H1 (cell line): ENCODE data around the gene IL17RD. TPM values are rescaled to one million over a fixed set of nuclear protein-coding genes. Genes with fewer than 3 reads are reported as not detected.

Source experiments
- BRCA1 ChIP-seq: IDR thresholded peaks from 2 replicates; pipeline ENCODE4 v1.6.1; 2012; ENCODE audit warnings: low read depth, low read length, improper control_type of control experiment
- CBX8 ChIP-seq: fragments of 300-800, 300-1000 bp; sonication (generic); IDR thresholded peaks from 2 replicates; pipeline ENCODE4 v1.7.1; 2016; ENCODE audit warnings: low read depth, low read length, borderline replicate concordance
- CEBPB ChIP-seq: IDR thresholded peaks from 2 replicates; pipeline ENCODE4 v1.6.1; 2012; ENCODE audit warnings: low read depth, low read length
- CTBP2 ChIP-seq: IDR thresholded peaks from 2 replicates; pipeline ENCODE4 v1.7.0; 2011; ENCODE audit warnings: borderline replicate concordance, mild to moderate bottlenecking, moderate library complexity, mixed read lengths, low read length; ENCODE audit not compliant: insufficient read depth, insufficient read length
- HDAC2 ChIP-seq, 2 experiments: fragments of 300-600 bp in 1 of 2; sonication (generic) in 1 of 2; IDR thresholded peaks; 2 replicates each; pipeline ENCODE4 v1.6.1; 2011 to 2012; ENCODE audit warnings: low read depth in 2 of 2, low read length in 2 of 2, mild to moderate bottlenecking in 2 of 2, moderate library complexity in 2 of 2, borderline replicate concordance in 1 of 2, inconsistent platforms in 1 of 2
- NANOG ChIP-seq: IDR thresholded peaks from 2 replicates; pipeline ENCODE4 v1.6.1; 2011; ENCODE audit warnings: low read length, low read depth, mild to moderate bottlenecking, inconsistent platforms; ENCODE audit not compliant: insufficient read depth, poor library complexity, severe bottlenecking
- RAD21 ChIP-seq, 2 experiments: IDR thresholded peaks in 1 of 2; conservative IDR thresholded peaks in 1 of 2; 2 replicates each; pipeline ENCODE4 v1.6.1; 2011; ENCODE audit warnings: low read depth in 2 of 2, low read length in 2 of 2, improper control_type of control experiment in 1 of 2, inconsistent platforms in 1 of 2, mild to moderate bottlenecking in 1 of 2, moderate library complexity in 1 of 2
- SP2 ChIP-seq: IDR thresholded peaks from 2 replicates; pipeline ENCODE4 v1.6.1; 2012; ENCODE audit warnings: mild to moderate bottlenecking, low read length, inconsistent platforms
- SUZ12 ChIP-seq: fragments of 200-600 bp; sonication (generic); IDR thresholded peaks from 2 replicates; pipeline ENCODE4 v1.6.1; 2012; ENCODE audit warnings: mild to moderate bottlenecking, inconsistent platforms, low read length, moderate library complexity, mixed read lengths
- TCF12 ChIP-seq: IDR thresholded peaks from 2 replicates; pipeline ENCODE4 v1.6.1; 2011; ENCODE audit warnings: low read depth, mild to moderate bottlenecking, low read length
- YY1 ChIP-seq: IDR thresholded peaks from 2 replicates; pipeline ENCODE4 v1.6.1; 2011; ENCODE audit warnings: low read depth, mild to moderate bottlenecking, low read length
- polyA plus RNA-seq, 7 experiments: library from polyadenylated mRNA; depleted of rRNA in 3 of 7; stranded (reverse) in 5 of 7; unstranded in 2 of 7; fragments of >200 nt in 5 of 7; fragments of 200-250 nt in 2 of 7; gene quantifications; 1 replicate in 5 of 7; 2 replicates in 1 of 7; 4 replicates in 1 of 7; pipeline versions ENCODE4 v1.2.1 to v1.2.3, GENCODE V29; 2011 to 2013; ENCODE audit warnings: missing spikeins in 2 of 7, mixed read lengths in 2 of 7
- total RNA-seq: library from RNA; stranded (reverse); fragmentation: NEBNext Ultra II Directional; extraction: Animal tissue kit (Norgen Biotek cat#: 25700); gene quantifications from 2 replicates; pipeline ENCODE4 v1.2.1, GENCODE V29; 2021
- TF ChIP-seq, protein P1 (sequence below): IDR thresholded peaks from 2 replicates; pipeline ENCODE4 v1.6.1; 2011; ENCODE audit warnings: low read depth, mild to moderate bottlenecking, low read length; ENCODE audit not compliant: insufficient read depth

IL17RD gene
- total and polyA plus RNA-seq, 2 of the 8 experiments (the other 6 are each of a cell fraction or from before 2014, with no cell fraction given) = 10.9 to 48.9 TPM

DNA sequence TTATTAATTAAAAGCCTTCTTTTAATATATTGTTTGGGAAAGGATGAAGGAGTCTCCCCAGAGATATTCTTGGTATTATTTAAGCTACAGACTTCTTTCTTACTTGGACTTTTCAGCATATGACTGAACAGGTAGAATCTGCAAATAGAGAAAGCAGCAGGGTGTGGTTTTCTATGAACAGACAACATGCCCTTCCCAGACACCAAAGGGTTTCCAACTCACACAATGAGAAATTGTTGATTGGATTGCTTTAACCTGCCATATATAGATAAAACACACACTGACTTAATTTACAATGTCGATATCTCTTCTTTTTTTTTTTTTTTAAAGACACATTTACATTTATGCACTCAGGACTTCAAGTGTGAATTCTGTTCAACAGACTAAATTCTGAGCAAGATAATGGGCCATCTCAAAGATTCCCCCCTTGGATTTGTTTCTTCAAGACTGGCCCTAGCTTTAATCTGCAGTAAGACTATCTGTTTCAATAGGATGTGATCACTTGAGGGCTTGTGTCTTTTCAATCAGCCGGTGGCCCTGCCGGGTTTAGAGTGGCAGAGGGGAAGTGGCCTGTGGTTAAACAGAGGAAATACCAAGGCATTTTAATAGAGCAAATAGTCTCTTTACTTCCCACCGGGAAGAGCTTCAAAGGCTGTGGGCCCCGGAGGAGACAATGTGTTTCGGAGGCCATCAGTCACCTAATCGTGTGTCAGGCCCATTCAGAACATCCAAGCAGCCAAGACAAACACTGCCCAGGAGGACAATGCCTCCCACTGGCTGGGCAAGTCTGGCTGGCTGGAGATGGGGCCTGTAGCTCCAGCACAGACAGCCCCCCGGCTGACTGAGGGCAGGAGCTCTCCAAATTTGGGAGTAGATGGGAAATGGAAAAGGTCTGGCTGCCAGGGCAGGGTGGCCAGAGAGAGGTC lies 6.1 kb downstream of the IL17RD start (continued):
- TF ChIP-seq SUZ12 (0 out of 2 replicates have a peak, but pooled peaks have one; percentile 5), RAD21 (IDR thresholded peaks at IDR 0.05 in 1 of 2, conservative IDR thresholded peaks at IDR 0.05 in 1 of 2; ENCODE audit: low read depth in 2 of 2, low read length in 2 of 2) (0 out of 4 replicates have a peak, but pooled peaks of 1 of the 2 experiments have one; percentile 10), TCF12 (no peak), CBX8 (no peak), HDAC2 (IDR thresholded peaks at IDR 0.05; ENCODE audit: borderline replicate concordance in 1 of 2, low read depth in 2 of 2, low read length in 2 of 2) (0 out of 4 replicates have a peak, but pooled peaks of 1 of the 2 experiments have one; percentile 34), NANOG (peak; percentile 66), CTBP2 (peak; percentile 80), CEBPB (no peak), BRCA1 (no peak), YY1 (0 out of 2 replicates have a peak, but pooled peaks have one; percentile 14), SP2 (no peak)
- TF ChIP-seq, protein P1, sequence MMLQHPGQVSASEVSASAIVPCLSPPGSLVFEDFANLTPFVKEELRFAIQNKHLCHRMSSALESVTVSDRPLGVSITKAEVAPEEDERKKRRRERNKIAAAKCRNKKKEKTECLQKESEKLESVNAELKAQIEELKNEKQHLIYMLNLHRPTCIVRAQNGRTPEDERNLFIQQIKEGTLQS = no peak
